GM19372 (cell line): ENCODE results near the gene RHBDL2.
"Not testable (repeated sequence)": the region's sequence is repeated elsewhere in the genome, so short reads cannot be mapped to it uniquely, and the experiment has no call there.

Experiments
- ATAC-seq: cut with Tn5 transposase; IDR thresholded peaks from one replicate; pipeline ENCODE4 v1.9.1; 2021; ENCODE audit warnings: mild to moderate bottlenecking, low read depth, moderate library complexity; ENCODE audit not compliant: unreplicated experiment

Gene RHBDL2

GRCh38 chr1:38836316-38836715, 105.3 kb downstream of the RHBDL2 start:
- not testable (repeated sequence) for ATAC-seq
